ENCODE data around the gene VEPH1.

VEPH1 gene

DNA sequence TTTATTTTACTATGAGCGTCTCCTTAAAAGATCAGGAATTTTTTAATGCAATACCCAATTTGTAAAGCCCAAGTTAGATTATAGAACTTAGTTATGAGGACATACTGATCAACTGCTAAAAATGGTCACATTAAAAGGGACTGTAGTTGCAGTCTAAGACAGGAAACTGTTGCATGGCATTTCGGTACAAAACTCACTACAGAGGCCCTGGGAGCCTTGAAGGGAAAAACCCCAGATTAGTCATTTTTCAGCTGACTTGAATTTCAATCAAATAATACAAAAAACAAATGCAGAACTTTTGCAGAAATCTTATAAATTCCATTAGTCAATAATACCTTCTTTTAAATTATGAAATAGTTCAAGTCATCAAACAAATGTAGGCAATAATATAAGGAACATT is 73.5 kb downstream of the VEPH1 start:
- H3K4me3 ChIP-seq (ENCODE audit: low read depth, low read length): no peak overlapping the region
- TF ChIP-seq, protein P1, sequence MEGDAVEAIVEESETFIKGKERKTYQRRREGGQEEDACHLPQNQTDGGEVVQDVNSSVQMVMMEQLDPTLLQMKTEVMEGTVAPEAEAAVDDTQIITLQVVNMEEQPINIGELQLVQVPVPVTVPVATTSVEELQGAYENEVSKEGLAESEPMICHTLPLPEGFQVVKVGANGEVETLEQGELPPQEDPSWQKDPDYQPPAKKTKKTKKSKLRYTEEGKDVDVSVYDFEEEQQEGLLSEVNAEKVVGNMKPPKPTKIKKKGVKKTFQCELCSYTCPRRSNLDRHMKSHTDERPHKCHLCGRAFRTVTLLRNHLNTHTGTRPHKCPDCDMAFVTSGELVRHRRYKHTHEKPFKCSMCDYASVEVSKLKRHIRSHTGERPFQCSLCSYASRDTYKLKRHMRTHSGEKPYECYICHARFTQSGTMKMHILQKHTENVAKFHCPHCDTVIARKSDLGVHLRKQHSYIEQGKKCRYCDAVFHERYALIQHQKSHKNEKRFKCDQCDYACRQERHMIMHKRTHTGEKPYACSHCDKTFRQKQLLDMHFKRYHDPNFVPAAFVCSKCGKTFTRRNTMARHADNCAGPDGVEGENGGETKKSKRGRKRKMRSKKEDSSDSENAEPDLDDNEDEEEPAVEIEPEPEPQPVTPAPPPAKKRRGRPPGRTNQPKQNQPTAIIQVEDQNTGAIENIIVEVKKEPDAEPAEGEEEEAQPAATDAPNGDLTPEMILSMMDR (IDR thresholded peaks at IDR 0.05; ENCODE audit: insufficient read depth, low read length, missing control alignments): no peak
- ChIA-PET POLR2A (no interaction called here), CTCF (interaction anchor here (0.7 kb wide), 1 partner anchor 26 kb away, joined by 3 read pairs; no protein-coding TSS in a partner anchor)
- no peak for DNase-seq (ENCODE audit: low read depth, low spot score)

DNA sequence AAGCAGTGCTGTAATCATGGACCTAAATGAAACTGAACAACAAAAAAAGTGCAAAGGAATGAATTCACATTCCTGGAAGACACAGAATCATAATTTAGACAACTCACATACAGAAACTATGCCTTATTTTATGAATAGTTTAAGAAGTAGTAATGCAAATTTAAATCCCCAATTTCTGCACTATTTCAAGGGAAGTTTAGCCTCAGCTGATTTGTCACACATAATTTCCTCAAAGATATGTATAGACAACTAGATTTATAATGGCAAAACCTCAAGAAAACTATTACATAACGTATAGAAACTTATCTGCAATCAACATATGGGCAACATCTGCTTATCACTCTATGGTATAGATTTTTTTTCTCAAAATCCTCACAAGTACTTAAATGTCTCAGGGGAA is 74.4 kb downstream of the VEPH1 start:
- TF ChIP-seq, protein P1 (IDR thresholded peaks at IDR 0.05; ENCODE audit: insufficient read depth, low read length, missing control alignments): no peak

DNA sequence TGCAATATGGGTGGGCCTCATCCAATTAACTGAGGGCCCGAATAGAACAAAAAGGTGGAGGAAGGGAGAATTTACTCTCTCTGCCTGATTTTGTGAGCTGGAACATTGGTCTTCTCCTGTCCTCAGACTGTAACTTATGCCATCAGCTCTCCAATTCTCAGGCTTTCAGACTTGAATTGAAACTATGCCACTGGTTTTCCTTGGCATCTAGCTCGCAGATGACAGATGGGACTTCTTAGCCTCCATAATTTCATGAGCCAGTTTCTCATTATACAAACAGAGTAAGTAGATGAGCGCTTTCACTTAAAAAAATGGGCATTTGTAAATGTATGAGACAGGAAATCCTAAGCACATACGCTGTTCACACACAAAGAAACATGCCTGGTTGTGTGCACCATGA is 75.3 kb downstream of the VEPH1 start:
- ChIA-PET POLR2A (no interaction called here), CTCF (no interaction called here)
- no peak overlapping the region for H3K4me3 ChIP-seq (ENCODE audit: low read depth, low read length)
- no peak for DNase-seq (ENCODE audit: low read depth, low spot score)
- TF ChIP-seq, protein P1 (IDR thresholded peaks at IDR 0.05; ENCODE audit: insufficient read depth, low read length, missing control alignments): no peak

More for the DNA sequence above, 74.4 kb downstream of the VEPH1 start:
- no peak for DNase-seq (ENCODE audit: low read depth, low spot score)
- CTCF ChIA-PET: no interaction called here
- H3K4me3 ChIP-seq (ENCODE audit: low read depth, low read length): no peak overlapping the region
- POLR2A ChIA-PET: no interaction called here

DNA sequence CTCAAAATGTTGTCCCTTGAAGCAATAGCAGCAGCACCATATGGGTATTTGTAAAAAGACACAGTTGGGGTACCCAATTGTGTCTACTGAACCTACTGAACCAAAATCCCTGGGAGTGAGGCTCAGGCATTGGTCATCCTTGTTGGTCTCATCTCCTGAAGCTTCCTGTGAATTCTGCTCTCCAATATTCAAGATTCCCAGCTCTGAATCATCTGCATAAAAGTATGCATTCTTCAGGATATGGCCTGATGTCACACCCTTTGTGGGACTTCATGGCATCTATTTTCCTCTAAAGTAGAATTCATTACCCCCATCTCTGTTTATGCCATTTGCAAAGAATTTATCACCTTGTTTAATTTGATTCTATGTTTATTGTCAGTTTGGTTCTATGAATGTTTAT is 79.9 kb downstream of the VEPH1 start:
- no peak overlapping the region for H3K4me3 ChIP-seq (ENCODE audit: low read depth, low read length)
- DNase-seq (ENCODE audit: low read depth, low spot score): no peak
- CTCF ChIA-PET: interaction anchor here (1.2 kb wide), 1 partner anchor 9 kb away, joined by 3 read pairs; no protein-coding TSS in a partner anchor
- TF ChIP-seq, protein P1 (IDR thresholded peaks at IDR 0.05; ENCODE audit: insufficient read depth, low read length, missing control alignments): no peak
- POLR2A ChIA-PET: no interaction called here

DNA sequence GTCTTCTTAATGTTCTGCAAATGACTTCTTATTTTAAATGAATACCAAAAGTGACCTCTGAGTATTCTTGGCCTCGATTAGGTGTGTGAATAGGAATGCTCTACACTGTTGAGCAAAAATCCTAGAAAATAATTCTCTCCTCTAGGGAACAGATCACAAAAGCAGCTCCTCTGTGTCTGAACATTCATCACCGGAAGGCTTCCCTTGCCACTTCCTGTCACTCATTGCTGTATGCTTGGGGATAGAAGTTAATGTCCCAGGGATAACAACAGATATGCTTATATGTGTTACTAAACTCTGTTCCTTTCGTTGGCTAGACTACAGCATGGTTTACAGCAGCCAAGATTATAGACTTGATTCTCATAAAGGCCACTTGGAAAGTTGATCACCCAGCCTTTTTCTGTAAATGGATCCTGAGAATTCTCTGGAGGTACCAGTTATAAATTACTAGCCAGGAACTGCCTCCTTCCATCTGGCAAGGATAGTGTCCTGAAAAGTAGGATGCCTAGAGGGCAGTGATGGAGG is 82.5 kb downstream of the VEPH1 start:
- ChIA-PET CTCF (interaction anchor here (0.8 kb wide), 1 partner anchor 40 kb away, joined by 3 read pairs; no protein-coding TSS in a partner anchor), POLR2A (no interaction called here)
- no peak for DNase-seq (ENCODE audit: low read depth, low spot score)
- H3K4me3 ChIP-seq (ENCODE audit: low read depth, low read length): no peak overlapping the region
- TF ChIP-seq, protein P1 (IDR thresholded peaks at IDR 0.05; ENCODE audit: insufficient read depth, low read length, missing control alignments): no peak

DNA sequence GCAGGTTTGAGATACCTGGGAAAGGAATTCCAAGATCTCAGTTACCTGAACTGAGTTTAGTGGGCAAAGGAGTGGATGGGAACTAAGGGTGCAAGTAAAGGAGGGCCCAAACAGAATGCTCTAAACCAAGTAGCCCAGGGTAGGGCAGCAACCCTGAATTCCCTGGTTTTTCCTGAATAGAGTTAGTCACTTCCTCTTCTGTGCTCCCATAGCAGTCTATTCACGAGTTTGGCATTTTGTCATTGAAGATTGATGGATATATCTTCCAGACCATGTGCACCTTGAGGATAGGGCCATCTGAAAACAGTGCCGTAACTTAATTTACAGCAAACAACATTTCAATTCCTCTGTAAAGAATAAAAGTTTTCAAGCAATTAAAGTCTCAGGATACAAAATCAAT is 85.1 kb downstream of the VEPH1 start:
- DNase-seq (ENCODE audit: low read depth, low spot score): no peak
- no peak overlapping the region for H3K4me3 ChIP-seq (ENCODE audit: low read depth, low read length)
- POLR2A ChIA-PET: no interaction called here
- TF ChIP-seq, protein P1 (IDR thresholded peaks at IDR 0.05; ENCODE audit: insufficient read depth, low read length, missing control alignments): no peak
- CTCF ChIA-PET: interaction anchor here (0.9 kb wide), 1 partner anchor 179 kb away, joined by 3 read pairs; no protein-coding TSS in a partner anchor

Measured in AG04449 (cell line).